ENCODE measurements around the gene IMMP2L.

The IMMP2L gene

DNA sequence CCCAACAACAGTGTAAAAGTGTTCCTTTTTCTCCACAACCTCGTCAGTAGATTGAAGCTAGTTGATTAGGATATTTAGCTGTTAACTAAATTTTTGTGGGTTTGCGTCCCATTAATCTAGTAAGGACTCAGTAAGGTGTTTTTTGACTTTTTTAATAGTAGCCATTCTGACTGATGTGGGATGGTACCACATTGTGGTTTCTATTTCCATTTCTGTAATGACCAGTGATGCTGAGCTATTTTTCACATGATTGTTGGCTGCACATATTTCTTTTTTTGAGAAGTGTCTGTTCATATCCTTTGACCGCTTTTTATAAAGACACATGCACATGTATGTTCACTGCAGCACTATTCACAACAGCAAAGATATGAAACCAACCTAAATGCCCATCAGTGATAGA is 476.9 kb downstream of the IMMP2L start:
- Histone ChIP-seq H3K27ac (no peak overlapping the region), H3K4me1 (ENCODE audit: control insufficient read depth in 1 of 2, insufficient read depth in 1 of 2, low read depth in 1 of 2, low read length in 1 of 2) (no peaks in the 10 kb centered on the region), H3K9me3 (no peaks in the 10 kb centered on the region), H3K4me3 (ENCODE audit: low read depth in 1 of 2, low read length in 1 of 2) (no peak overlapping the region), H3K27me3 (no peaks in the 10 kb centered on the region), H3K36me3 (no peaks in the 10 kb centered on the region)
- TF ChIP-seq CTCF (IDR thresholded peaks at IDR 0.05) = no peak

DNA sequence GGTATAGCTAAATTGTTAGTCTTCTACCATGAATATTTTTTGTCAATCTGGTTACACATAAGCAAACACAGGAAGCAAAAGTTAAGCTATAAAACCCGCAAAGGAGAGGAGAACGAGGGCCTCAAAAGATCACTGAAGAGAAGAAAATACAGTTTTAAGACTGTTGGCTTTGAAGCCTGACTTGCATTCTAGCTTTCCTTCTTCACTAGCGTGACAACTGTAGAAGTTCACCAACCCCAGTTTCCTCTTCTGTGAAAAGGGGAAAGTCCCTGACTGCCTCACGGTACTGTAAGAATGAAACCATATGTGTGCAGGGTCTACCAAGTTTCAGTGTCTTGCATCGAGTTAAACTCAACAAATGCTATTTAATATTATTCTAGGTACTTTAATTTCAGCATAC is 478.9 kb downstream of the IMMP2L start:
- H3K4me1 ChIP-seq (ENCODE audit: control insufficient read depth in 1 of 2, insufficient read depth in 1 of 2, low read depth in 1 of 2, low read length in 1 of 2) = no peaks in the 10 kb centered on the region
- H3K4me3 ChIP-seq (ENCODE audit: low read depth in 1 of 2, low read length in 1 of 2) = no peak overlapping the region
- H3K36me3 ChIP-seq = no peaks in the 10 kb centered on the region
- H3K27me3 ChIP-seq = no peaks in the 10 kb centered on the region
- no peak for TF ChIP-seq CTCF (IDR thresholded peaks at IDR 0.05)
- H3K9me3 ChIP-seq = no peaks in the 10 kb centered on the region
- no peak overlapping the region for H3K27ac ChIP-seq

- Histone ChIP-seq H3K27me3 (no peaks in the 10 kb centered on the region), H3K36me3 (no peaks in the 10 kb centered on the region), H3K27ac (no peak overlapping the region), H3K9me3 (no peaks in the 10 kb centered on the region), H3K4me3 (ENCODE audit: low read depth in 1 of 2, low read length in 1 of 2) (no peak overlapping the region), H3K4me1 (ENCODE audit: control insufficient read depth in 1 of 2, insufficient read depth in 1 of 2, low read depth in 1 of 2, low read length in 1 of 2) (no peaks in the 10 kb centered on the region)
- no peak for TF ChIP-seq CTCF (IDR thresholded peaks at IDR 0.05)
These were observed 479.9 kb downstream of the IMMP2L start for GRCh38 chr7:111082351-111082750.

GRCh38 chr7:111081546-111082267 is 480.6 kb downstream of the IMMP2L start:
- Histone ChIP-seq H3K4me1 (ENCODE audit: control insufficient read depth in 1 of 2, insufficient read depth in 1 of 2, low read depth in 1 of 2, low read length in 1 of 2) (no peaks in the 10 kb centered on the region), H3K27ac (no peak overlapping the region), H3K36me3 (no peaks in the 10 kb centered on the region), H3K9me3 (no peaks in the 10 kb centered on the region), H3K4me3 (ENCODE audit: low read depth in 1 of 2, low read length in 1 of 2) (no peak overlapping the region), H3K27me3 (no peaks in the 10 kb centered on the region)
- TF ChIP-seq CTCF (IDR thresholded peaks at IDR 0.05) = no peak

DNA sequence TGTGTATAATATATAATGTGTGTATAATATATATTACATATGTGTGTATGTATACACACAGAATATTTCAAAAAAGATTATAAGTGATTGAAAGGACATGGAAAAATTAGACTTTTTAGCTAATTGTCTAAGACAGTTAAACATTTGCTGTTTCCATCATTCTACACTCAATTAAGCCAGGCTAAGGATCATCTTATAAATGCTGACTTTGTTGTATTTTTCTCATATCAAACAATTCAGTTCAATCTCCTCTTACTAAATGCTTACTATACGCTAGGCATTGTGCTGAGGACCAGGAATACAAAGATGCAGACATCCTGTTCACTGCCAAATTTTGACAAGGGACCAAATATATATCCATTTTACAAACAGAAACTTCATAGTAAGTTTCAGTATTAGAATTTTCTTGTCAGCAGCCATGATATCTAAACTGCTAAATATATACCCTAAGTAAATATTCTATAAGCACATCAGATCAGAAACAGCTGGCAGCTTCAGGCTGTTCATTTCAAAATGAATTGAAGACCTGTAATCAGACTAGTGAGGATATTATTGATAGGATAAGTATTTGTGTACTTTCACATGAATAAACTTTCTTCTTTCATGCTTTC is 481.7 kb downstream of the IMMP2L start:
- H3K4me3 ChIP-seq (ENCODE audit: low read depth in 1 of 2, low read length in 1 of 2) = no peak overlapping the region
- no peak overlapping the region for H3K27ac ChIP-seq
- no peak for TF ChIP-seq CTCF (IDR thresholded peaks at IDR 0.05)
- no peaks in the 10 kb centered on the region for H3K4me1 ChIP-seq (ENCODE audit: control insufficient read depth in 1 of 2, insufficient read depth in 1 of 2, low read depth in 1 of 2, low read length in 1 of 2)
- H3K9me3 ChIP-seq = no peaks in the 10 kb centered on the region
- no peaks in the 10 kb centered on the region for H3K36me3 ChIP-seq
- no peaks in the 10 kb centered on the region for H3K27me3 ChIP-seq
